Gastrocnemius medialis (tissue), 4 donors: Measurements from ENCODE around the gene ASS1. TPM values are rescaled to one million over a fixed set of nuclear protein-coding genes. Genes with fewer than 3 reads are reported as not detected.

Experiments
- ATAC-seq, 2 donors: fragments of 150-250 bp; one replicate each; pipeline ENCODE4 v1.9.1; 2016
- DNase-seq, 2 donors: peaks; one replicate each; pipeline ENCODE4 v3.0.0-alpha.2; 2019
- H3K27ac ChIP-seq, 4 donors: fragments of 200-600 bp; sonication (generic); 1 replicate in 1 of 4; 2 replicates in 3 of 4; pipeline ENCODE4 v1.5.1; 2016 to 2018; ENCODE audit warnings: mild to moderate bottlenecking in 2 of 4, moderate library complexity in 1 of 4
- H3K27me3 ChIP-seq, 3 donors: fragments of 200-600 bp; sonication (generic) in 2 of 3; 1 replicate in 1 of 3; 2 replicates in 2 of 3; pipeline versions ENCODE4 v1.5.1 to v1.6.0; 2016 to 2019; ENCODE audit warnings: mild to moderate bottlenecking in 1 of 3, moderate library complexity in 1 of 3
- H3K36me3 ChIP-seq, 2 donors: fragments of 200-600 bp; sonication (generic) in 1 of 2; one replicate each; pipeline ENCODE4 v1.5.1; 2017 to 2018
- H3K4me1 ChIP-seq, 2 donors: fragments of 200-600 bp; sonication (generic) in 1 of 2; one replicate each; pipeline ENCODE4 v1.5.1; 2016 to 2017; ENCODE audit warnings: mild to moderate bottlenecking in 2 of 2
- H3K4me3 ChIP-seq, 4 donors: fragments of 200-600 bp; sonication (generic) in 3 of 4; 1 replicate in 1 of 4; 2 replicates in 3 of 4; pipeline ENCODE4 v1.5.1; 2016 to 2019; ENCODE audit warnings: mild to moderate bottlenecking in 2 of 4
- H3K9me3 ChIP-seq, 3 donors: fragments of 200-600 bp; sonication (generic) in 2 of 3; 1 replicate in 1 of 3; 2 replicates in 2 of 3; pipeline ENCODE4 v1.5.1; 2016 to 2019
- POLR2A ChIP-seq, 2 donors: fragments of 450-650 bp; IDR thresholded peaks; one replicate each; pipeline ENCODE4 v1.6.1; 2017; ENCODE audit warnings: antibody characterized with exemption in 2 of 2, mild to moderate bottlenecking in 2 of 2, moderate library complexity in 2 of 2
- in situ Hi-C, 4 donors: fragments of 200-750 bp; cut with MboI; loops; one replicate each; pipeline versions ENCODE4 v1.15.0 to v1.8.0; 2017; ENCODE audit warnings: low sequenced_read_pairs in 4 of 4
- intact Hi-C: fragments of 100-400 bp; cut with DNase I; formaldehyde crosslinking; loops from one replicate; pipeline ENCODE4 v1.15.1; 2023; ENCODE audit warnings: low total_unique reads
- total RNA-seq, 4 donors: library from RNA; depleted of rRNA; stranded (reverse); fragments of >200 nt; gene quantifications; one replicate each; pipeline versions ENCODE4 v1.1.0 to v1.2.3, GENCODE V29; 2016
- TF ChIP-seq, protein P1 (sequence below), 5 experiments: fragments of 450-650 bp in 3 of 5; fragments of 200-600 bp in 2 of 5; sonication (generic) in 2 of 5; IDR thresholded peaks in 4 of 5; conservative IDR thresholded peaks in 1 of 5; 1 replicate in 4 of 5; 2 replicates in 1 of 5; pipeline ENCODE4 v1.5.1; 2016 to 2019; ENCODE audit warnings: antibody characterized with exemption in 5 of 5, mild to moderate bottlenecking in 3 of 5, moderate library complexity in 3 of 5

Gene ASS1
- total RNA-seq, 4 donors from 2014 or later = 44.5 to 83.4 (median 68.5) TPM

DNA sequence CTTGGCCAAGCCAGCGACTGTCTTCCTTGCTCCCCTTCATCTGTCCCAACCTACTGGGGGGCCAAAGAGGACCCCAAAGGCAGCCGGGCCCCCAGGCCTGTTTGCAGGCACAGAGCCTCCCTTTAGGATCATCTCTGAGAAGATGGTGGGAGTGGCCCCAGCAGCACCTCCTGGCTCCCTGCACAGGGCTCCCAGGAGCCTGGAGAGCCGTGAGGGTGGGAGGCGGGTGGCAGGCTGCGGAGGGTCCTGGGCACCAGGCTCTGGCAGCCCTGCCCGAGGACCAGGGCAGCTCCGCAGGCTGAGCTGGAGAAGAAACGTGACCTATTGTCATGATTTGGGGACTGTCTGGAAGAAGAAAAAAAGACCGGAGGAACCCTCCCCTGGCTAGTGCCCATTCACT is 33.4 kb downstream of the ASS1 start:
- TF ChIP-seq, protein P1, sequence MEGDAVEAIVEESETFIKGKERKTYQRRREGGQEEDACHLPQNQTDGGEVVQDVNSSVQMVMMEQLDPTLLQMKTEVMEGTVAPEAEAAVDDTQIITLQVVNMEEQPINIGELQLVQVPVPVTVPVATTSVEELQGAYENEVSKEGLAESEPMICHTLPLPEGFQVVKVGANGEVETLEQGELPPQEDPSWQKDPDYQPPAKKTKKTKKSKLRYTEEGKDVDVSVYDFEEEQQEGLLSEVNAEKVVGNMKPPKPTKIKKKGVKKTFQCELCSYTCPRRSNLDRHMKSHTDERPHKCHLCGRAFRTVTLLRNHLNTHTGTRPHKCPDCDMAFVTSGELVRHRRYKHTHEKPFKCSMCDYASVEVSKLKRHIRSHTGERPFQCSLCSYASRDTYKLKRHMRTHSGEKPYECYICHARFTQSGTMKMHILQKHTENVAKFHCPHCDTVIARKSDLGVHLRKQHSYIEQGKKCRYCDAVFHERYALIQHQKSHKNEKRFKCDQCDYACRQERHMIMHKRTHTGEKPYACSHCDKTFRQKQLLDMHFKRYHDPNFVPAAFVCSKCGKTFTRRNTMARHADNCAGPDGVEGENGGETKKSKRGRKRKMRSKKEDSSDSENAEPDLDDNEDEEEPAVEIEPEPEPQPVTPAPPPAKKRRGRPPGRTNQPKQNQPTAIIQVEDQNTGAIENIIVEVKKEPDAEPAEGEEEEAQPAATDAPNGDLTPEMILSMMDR (IDR thresholded peaks at IDR 0.05 in 4 of 5, conservative IDR thresholded peaks at IDR 0.05 in 1 of 5) = no peak
- TF ChIP-seq POLR2A (IDR thresholded peaks at IDR 0.05) = no peak
- Histone ChIP-seq H3K4me3 (no peak overlapping the region), H3K4me1 (no peaks in the 10 kb centered on the region), H3K27me3 (no peaks in the 10 kb centered on the region), H3K36me3 (peaks cover 0 to 4% of the 10 kb centered on the region in 2 donors), H3K27ac (no peak overlapping the region), H3K9me3 (no peaks in the 10 kb centered on the region)
- in situ Hi-C loops = no loop called here
- intact Hi-C loops = no loop called here
- DNase-seq (no peak), ATAC-seq (no peak)

DNA sequence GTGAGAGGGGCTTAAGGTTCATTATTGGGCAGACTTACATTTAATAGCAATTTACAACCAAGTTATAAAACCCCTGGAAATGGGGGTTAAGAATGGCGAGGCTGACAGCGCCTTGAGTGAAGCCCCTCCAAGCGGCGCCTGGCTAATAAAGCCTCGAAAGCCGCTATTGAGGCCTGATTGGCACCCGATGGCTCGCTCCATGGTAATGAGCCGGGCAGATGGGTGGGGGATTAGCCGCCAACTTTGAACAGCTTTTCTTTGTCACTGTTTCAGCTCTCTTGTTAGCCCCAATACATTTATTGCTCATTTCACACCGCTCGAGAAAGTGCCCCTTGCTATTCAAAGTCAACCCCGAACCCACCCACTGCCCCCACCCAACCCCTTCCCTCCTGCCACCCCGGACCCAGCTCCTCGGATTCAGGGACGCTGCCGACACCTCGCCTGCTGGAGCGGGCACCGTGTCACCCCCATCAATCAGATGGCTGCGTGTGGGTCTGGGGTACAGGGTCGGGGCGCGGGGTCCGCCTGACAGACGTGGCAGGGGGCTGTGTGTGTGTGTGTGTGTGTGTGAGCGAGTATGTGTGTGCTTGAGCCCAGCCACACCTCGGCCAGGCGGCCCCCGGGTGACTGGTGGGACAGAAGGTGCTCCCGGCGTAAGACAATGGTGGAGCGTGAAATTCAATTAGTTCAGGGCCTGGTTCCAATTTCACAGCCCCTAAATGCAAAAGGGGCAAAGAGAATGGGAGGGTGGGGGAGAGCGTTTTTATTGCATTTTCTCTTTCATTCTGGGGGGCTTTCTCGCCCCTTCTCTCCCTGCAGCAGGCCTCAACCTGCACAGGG is 34.2 kb downstream of the ASS1 start:
- peaks cover 0 to 4% of the 10 kb centered on the region in 2 donors for H3K36me3 ChIP-seq
- DNase-seq = no peak
- no peaks in the 10 kb centered on the region for H3K4me1 ChIP-seq
- TF ChIP-seq, protein P1 (IDR thresholded peaks at IDR 0.05 in 4 of 5, conservative IDR thresholded peaks at IDR 0.05 in 1 of 5) = no peak
- no peak for TF ChIP-seq POLR2A (IDR thresholded peaks at IDR 0.05)
- H3K9me3 ChIP-seq = no peaks in the 10 kb centered on the region
- no peak overlapping the region for H3K27ac ChIP-seq
- no peak for ATAC-seq
- intact Hi-C loops = no loop called here
- no peak overlapping the region for H3K4me3 ChIP-seq
- in situ Hi-C loops = no loop called here
- H3K27me3 ChIP-seq = no peaks in the 10 kb centered on the region

DNA sequence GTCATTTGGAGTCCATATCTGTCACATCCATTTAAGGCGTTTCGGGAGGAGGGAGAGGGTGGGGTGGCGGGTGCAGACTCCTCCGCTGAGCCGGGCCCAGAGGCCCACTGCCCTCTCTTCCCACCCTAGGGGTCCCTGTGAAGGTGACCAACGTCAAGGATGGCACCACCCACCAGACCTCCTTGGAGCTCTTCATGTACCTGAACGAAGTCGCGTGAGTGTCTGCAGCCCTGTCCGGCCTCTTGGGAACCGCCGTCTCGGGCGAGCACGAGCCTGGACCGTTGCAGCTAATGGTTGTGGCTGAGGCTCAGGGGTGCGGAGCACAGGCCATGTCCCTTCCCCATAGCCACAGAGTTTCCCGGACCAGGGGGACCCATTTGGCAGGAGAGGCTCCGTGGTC is 34.8 kb downstream of the ASS1 start:
- no peak overlapping the region for H3K4me3 ChIP-seq
- no peak for ATAC-seq
- no peaks in the 10 kb centered on the region for H3K4me1 ChIP-seq
- H3K9me3 ChIP-seq = no peaks in the 10 kb centered on the region
- intact Hi-C loops = no loop called here
- H3K27ac ChIP-seq = no peak overlapping the region
- H3K27me3 ChIP-seq = no peaks in the 10 kb centered on the region
- in situ Hi-C loops = no loop called here
- DNase-seq = no peak
- no peak for TF ChIP-seq POLR2A (IDR thresholded peaks at IDR 0.05)
- TF ChIP-seq, protein P1 (IDR thresholded peaks at IDR 0.05 in 4 of 5, conservative IDR thresholded peaks at IDR 0.05 in 1 of 5) = no peak
- H3K36me3 ChIP-seq = peaks cover 0 to 4% of the 10 kb centered on the region in 2 donors

DNA sequence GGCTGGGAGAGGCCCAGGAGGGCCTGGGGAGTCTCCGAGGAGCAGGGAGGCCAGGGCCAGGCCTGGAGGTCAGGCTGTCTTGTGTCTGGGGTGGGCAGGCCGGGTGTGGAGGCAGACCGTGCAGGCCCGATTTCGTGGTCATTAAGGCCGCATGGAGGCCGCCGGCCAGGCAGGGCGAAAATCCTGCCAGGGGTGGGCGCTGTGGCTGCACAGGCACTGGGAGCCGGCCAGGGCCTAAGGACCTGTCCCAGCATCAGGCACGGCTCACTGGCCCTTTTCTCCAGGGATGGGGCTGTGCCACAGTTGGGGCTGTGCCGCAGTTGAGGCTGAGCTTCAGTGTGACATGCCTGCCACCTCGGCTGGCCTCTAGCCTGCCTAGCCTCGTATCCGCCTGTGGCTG is 35.9 kb downstream of the ASS1 start:
- Histone ChIP-seq H3K27me3 (no peaks in the 10 kb centered on the region), H3K4me3 (no peak overlapping the region), H3K4me1 (no peaks in the 10 kb centered on the region), H3K36me3 (peaks cover 0 to 4% of the 10 kb centered on the region in 2 donors), H3K9me3 (no peaks in the 10 kb centered on the region), H3K27ac (no peak overlapping the region)
- ATAC-seq (no peak), DNase-seq (no peak)
- TF ChIP-seq, protein P1 (IDR thresholded peaks at IDR 0.05 in 4 of 5, conservative IDR thresholded peaks at IDR 0.05 in 1 of 5) = no peak
- TF ChIP-seq POLR2A (IDR thresholded peaks at IDR 0.05) = no peak
- in situ Hi-C loops (no loop called here), intact Hi-C loops (no loop called here)
